GM19043 (cell line): ENCODE measurements around the gene ZG16.
A peak's percentile ranks its signal among the peaks of the same experiment; 100 is the strongest.
"Not testable (repeated sequence)": the region's sequence is repeated elsewhere in the genome, so short reads cannot be mapped to it uniquely, and the experiment has no call there.

Experiments used
- ATAC-seq: cut with Tn5 transposase; IDR thresholded peaks from one replicate; pipeline ENCODE4 v1.9.1; 2021; ENCODE audit warnings: low read depth; ENCODE audit not compliant: unreplicated experiment

The ZG16 gene

DNA sequence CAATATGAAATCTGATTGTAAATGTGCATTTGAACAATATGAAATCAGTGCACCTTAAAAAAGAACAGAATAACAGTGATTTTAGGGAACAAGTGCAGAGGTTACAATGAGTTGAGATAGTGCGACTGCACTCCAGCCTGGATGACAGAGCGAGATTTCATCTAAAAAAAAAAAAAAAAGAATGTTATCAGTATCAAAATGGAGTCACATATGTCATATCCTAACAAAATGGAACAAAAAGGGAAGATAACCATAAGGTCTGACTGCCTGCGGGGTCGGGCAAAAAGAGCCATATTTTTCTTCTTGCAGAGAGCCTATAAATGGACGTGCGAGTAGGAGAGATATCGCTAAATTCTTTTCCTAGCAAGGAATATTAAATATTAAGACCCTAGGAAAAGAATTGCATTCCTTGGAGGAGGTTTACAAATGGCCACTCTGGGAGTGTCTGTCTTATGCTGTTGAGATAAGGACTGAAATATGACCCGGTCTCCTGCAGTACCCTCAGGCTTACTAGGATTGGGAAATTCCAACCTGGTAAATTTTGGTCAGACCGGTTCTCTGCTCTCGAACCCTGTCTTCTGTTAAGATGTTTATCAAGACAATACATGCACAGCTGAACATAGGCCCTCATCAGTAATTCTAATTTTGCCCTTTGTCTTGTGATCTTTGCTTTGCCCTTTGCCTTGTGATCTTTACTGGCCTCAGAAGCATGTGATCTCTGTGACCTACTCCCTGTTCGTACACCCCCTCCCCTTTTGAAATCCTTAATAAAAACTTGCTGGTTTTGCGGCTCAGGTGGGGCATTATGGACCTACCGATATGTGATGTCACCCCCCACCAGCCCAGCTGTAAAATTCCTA, 5.3 kb downstream of the ZG16 start:
- ATAC-seq, result not testable (repeated sequence)

DNA sequence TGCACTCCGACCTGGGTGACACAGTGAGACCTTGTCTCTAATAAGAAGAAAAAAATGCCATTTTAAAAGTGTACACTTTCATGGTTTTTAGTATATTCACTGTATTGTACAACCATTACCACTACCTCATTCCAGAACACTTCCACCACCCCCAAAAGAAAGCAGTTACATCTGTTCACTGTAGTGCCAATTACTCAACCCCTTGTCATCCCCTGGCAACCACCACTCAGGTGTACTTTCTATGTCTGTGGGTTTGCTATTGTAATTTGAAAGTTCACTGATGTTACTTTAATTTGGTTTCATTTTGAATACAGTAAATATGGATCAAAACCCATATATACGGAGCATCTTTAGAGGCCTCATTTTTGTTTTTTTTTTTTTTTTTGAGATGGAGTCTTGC, 6.1 kb downstream of the ZG16 start:
- ATAC-seq, result no peak

DNA sequence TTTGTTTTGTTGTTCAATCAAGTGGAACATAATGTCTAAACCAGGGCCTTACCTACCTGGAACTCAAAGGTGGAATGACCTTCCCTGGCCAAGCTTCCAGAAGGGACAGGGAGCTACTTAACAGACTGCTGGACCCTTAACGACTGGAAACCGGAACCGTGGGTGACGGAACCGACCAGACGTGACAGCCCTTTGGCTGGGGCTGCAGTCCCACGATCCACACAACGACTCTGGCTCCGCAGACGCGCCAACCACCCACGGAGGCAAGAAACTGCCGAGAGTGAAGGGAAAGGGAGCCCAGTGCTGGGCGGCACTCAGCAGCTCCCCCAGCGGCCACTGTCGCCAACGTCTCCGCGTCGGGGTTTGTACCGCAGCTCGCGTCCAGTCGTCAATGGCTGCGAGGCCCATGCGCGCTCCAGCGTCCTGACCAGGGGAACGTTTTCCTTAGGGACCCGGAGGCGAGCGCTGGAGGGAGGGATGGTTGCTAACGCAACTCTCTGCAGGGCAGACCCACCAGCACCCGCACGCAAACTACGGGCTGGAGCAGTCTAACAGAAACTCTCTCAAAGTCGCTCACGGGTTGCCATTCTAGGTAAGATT, 6.9 kb downstream of the ZG16 start:
- no peak for ATAC-seq

DNA sequence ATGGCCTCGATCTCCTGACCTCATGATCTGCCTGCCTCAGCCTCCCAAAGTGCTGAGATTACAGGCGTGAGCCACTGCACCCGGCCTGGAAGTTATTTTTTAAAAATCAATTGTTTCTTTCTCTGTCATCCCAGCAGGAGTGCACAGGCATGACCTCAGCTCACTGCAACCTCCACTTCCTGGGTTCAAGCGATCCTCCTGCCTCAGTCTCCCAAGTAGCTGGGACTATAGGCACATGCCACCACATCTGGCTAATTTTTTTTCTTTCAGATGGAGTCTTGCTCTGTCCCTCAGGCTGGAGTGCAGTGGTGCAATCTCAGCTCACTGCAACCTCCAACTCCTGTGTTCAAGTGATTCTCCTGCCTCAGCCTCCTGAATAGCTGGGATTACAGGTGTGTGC, 9.1 kb downstream of the ZG16 start:
- not testable (repeated sequence) for ATAC-seq

DNA sequence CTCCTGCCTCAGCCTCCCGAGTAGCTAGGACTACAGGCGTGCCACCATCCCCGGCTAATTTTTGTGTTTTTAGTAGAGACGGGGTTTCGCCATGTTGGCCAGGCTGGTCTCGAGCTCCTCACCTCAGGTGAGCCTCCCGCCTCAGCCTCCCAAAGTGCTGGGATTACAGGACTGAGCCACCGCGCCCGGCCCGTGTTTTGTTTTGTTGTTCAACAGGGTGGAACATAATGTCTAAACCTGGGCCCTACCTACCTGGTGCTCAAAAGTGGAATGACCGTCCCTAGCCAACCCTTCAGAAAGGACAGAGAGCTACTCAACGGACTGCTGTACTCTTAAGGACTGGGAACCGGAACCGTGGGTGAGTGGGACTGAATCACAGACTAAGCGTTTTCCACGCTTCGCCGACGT, 11.7 kb downstream of the ZG16 start:
- ATAC-seq, result no peak

DNA sequence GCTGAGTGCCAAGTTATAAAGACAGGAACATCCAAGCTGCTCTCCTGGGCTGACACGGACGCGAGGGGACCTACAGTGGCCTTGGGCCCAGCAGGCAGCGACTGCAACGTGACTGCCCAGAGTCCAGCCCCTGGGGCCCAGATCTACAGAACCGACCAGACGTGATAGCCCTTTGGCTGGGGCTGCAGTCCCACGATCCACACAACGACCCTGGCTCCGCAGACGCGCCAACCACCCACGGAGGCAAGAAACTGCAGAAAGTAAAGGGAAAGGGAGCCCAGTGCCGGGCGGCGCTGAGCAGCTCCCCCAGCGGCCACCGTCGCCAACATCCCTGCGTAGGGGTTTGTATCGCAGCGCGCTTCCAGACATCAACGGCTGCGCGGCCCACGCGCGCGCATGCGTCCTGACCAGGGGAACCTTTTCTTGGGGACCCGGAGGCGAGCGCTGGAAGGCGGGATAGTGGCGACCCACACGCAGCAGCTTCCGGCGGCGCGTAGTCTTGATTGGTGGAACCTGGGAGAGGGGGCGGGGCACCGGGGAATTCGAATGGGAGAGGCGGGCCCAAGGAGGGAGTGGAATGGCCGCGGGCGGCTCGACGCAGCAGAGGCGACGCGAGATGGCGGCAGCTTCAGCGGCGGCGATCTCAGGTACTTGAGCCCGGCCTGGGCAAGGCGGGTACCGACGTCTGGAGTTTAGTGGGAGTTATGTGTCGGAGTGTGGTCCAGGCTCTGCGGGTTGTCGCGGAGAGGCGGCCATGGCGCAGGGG, 12.3 kb downstream of the ZG16 start, which contains the start of gene KIF22:
TSS of gene KIF22 (plus strand) at position 569 of the 766 bp plus-strand sequence. CDS start at position 578, 9 bp downstream.
- ATAC-seq, result peak; percentile 82

DNA sequence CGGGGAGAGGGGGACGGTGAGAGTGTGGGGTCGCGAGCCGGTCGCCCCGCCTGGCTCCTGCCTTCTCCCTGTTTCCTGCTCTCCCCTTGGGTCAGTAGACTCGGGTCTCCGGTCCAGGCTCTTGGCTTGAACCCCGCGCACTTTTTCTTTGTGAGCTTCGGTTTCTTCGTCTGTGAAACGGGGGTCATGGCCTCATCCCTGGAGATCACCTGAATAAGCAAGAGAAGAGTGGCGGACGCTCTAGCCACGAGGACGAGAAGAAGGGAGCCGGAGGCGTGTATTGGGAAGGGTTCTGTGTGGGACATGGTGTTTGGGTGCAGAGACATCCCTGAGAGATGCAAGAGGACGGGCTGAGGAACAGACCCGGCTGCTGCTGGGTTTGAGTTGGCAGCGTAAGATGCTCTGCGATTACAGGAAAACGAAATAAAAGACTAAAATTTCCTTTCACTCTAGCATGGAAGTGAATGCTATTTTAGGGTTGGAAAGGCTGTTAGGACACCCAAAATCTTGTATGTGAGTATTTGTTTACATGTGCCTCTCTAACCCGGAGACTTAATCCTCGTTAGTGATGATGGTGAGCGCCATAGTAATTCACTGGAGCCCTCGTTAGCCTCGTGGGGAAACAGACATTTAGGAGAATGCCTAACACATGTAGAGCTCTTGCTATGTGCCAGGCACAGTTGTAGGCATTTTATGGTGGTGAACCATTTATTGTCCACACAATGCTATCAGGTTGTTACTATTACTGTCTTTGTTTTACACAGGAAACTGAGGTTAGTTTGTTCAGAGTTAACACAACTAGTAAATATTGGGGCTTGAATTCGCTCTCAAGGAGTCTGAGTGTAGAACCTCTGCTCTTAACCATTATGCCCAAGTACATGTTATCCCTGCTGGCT, 13.1 kb downstream of the ZG16 start:
- ATAC-seq, result no peak

DNA sequence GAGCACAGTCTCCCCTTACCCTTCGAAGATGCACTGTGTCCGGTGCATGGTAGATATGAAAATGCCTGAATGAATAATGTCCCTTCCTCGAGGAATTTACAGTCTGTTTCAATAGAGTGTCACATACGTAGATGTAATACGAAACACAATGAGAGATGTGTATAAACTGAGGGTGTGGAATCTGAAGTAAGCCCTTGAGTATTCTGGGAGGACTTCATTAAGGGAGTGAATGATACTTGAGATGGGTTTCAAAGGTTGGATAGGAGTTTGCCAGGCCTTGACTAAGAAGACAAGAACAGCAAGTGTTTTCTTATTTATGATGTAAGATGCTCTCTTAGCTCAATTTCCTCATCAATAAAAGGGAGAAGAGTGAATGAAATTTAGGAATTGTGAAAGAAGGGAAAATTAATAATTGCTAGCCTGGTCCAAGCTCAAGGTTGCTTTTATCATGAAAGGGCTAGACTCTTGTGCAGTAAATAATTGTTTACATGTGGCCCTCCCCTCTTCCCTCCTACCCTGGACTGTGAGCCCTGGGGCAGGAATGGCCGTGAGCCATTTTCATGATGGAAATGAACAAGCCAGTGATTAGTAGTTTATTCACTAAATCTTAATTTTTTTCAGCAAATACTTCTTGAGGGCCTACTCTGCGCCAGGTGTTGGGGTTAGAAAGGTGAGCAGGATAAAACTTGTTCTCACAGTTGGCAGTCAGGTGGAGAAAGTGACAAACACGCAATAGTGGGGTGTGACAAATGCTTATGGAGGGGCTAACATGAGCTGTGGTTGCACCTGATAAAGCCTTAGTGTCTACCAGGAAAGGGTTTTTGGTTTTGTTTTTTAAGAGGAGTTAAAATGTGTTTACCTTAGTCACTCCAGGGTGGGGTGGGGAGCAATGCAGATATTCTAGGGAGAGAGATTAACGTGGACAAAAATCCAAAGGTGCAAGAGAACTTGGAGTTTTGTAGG, 14.1 kb downstream of the ZG16 start:
- ATAC-seq, result no peak

DNA sequence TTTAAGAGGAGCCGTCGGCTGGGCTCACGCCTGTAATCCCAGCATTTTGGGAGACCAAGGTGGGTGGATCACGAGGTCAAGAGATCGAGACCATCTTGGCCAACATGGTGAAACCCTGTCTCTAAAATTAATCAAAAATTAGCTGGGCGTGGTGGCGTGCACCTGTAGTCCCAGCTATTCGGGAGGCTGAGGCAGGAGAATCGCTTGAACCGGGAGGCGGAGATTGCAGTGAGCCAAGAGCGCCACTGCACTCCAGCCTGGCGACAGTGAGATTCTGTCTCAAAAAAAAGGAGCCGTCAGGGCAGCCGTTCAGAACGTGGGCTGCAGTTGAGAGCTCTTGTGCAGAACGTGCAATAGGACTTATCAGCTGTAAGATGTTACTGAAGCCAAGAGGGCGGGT, 15.1 kb downstream of the ZG16 start:
- ATAC-seq, result not testable (repeated sequence)

DNA sequence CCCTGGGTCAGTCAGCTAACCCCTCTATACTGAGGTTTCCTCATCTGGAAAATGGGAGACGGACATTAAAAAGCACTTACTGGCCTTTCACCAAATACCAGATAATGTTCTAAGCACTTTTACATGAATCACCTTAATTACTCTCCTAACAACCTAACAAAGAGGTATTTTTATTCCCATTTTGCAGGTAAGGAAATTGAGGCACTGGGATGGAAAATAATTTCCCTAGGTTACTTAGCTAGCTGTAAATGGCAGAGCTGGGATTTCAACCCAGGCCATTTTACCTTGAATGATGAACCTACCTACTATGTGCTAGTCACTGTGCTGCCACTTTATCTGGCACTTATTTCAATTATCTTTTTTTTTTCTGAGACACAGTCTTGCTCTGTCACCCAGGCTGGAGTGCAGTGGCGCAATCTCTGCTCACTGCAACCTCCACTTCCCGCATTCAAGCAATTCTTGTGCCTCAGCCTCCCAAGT, 16.2 kb downstream of the ZG16 start:
- ATAC-seq, result no peak

DNA sequence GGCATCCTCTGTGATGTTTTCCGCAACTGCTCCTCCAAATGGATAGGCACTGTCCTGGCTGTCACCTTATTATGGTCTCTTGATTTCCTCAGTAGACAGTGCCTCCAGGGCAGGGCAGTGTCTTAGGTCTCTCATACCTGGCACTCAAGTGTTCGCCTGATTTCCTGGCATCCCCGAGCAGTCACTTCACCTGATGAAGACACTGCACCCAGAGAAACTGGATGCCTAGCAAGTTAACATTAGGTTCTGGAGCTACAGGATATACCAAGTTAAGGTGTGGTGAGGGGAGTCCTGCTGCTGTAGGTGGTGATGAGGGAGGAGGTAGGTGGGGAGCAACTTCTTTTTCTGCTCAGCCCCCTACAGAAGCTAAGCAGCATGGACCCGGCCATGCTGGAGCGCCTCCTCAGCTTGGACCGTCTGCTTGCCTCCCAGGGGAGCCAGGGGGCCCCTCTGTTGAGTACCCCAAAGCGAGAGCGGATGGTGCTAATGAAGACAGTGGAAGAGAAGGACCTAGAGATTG, 24.4 kb downstream of the ZG16 start:
- ATAC-seq, result no peak

DNA sequence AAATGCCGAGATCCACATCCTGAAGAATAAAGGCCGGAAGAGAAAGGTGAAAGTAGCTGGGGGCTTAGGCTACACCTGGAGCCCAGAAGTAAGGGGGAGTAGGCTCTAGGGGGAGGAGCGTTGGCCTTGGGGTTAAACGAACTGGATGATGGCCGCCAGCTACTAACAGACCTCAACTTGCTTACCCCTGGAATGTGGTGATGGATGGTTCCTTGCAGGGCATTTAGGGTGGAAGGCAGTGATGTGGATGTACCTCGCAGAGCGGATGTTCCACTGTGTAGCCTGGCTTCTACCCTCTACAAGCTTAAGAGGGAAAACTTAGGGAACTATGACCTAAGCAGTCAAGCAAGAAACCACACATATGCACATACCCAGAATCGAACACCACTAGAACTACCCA, 26.0 kb downstream of the ZG16 start:
- no peak for ATAC-seq

DNA sequence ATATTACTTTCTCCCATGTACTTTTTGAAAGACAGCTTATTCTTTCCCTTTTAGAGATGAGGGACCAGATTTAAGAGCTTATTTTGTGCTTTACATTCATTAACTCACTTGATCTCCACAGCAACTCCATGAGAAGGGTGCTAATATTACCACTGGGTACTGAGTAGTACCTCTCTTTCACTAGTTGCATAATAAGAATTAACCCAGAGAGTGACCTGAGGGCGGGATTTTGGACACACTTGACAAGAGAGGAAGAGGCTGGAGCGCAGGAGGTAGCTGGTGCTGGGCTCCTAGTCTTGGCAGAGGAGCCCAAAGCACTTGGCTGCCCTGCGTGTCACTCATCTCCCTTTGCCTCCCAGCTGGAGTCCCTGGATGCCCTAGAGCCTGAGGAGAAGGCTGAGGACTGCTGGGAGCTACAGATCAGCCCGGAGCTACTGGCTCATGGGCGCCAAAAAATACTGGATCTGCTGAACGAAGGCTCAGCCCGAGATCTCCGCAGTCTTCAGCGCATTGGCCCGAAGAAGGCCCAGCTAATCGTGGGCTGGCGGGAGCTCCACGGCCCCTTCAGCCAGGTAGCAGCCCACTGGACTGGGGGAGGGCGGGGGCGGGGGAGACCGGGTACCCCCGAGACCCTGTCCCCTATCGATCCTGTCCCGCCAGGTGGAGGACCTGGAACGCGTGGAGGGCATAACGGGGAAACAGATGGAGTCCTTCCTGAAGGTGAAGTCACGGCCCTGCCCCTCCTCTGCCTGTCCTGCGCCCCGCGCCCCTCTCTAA, 26.6 kb downstream of the ZG16 start:
- no peak for ATAC-seq

DNA sequence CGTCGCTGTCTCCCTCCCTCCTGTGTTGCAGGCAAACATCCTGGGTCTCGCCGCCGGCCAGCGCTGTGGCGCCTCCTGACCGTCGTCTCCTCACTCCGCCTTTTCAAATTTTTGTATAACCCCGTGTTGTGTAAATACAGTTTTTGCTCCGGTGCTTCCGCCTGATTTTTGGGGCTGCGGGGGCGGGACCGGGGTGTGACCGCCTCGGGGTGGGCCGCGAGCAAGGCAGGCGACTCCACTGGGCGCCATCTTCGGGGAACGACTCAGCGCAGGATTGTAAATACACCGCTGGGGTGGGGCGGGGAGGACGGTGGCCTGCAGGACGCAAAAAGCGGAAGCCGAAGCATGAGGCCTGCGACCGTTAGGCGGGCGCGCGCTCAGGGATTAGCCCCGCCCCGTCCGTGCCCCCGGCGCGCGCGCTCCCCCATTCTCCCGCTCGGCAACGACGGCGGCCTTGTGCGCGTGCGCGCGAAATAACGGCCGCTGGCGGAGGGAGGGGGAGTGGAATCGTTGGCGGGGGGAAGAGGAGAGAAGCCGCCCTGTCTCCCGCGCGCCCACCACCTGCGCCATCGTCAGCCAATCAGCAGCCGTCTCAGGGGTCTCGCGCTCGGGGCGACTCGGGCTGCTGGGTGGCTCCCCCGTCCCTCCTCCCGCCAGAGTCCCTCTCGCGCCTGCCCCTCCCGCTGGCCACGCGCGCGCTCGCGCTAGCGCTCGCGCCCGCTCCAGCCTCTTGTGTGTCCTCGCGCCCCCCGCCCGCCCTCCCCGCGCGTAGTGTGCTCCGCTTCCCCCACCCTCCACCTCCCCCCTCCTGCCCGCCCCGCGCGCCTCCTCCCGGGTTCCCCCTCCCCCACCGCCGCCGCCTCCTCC, 27.4 kb downstream of the ZG16 start:
- ATAC-seq, result peak; percentile 51

DNA sequence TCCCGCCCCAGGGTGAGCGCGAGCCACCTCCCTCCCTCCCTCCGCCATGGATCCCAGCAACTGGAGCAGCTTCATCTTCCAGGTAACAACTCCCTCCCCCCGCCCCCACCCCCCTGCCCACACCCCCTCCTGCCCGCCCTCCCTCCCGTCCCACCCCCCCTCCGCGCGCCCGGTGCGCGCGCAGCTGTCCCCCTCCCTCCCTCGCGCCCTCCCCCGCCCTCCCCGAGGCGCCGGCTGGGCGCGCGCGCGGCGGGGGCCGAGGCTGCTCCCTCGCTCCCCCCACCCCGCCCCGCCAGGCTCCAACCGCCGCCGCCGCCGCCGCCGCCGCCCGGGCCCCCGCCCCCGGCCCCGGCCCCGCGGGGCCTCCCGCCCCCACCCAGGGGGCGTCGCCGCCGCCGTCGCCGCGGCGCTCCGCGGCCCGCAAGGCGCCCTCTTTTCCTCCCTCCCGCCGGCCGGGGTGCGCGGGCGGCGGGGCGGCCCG, 28.1 kb downstream of the ZG16 start, which contains the start of gene MAZ:
TSS of gene MAZ (plus strand) at position 431 of the 481 bp plus-strand sequence. CDS start 173 bp downstream, outside the sequence.
- no peak for ATAC-seq

DNA sequence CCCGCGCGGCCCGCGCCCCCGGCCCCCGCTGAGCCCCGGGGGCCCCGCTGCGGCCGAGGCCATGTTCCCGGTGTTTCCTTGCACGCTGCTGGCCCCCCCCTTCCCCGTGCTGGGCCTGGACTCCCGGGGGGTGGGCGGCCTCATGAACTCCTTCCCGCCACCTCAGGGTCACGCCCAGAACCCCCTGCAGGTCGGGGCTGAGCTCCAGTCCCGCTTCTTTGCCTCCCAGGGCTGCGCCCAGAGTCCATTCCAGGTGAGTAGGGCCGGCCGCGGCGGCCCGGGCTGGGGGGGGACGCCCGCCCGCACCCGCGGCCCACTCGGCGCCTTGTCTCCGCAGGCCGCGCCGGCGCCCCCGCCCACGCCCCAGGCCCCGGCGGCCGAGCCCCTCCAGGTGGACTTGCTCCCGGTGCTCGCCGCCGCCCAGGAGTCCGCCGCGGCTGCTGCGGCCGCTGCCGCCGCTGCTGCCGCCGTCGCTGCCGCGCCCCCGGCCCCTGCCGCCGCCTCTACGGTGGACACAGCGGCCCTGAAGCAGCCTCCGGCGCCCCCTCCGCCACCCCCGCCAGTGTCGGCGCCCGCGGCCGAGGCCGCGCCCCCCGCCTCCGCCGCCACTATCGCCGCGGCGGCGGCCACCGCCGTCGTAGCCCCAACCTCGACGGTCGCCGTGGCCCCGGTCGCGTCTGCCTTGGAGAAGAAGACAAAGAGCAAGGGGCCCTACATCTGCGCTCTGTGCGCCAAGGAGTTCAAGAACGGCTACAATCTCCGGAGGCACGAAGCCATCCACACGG, 28.8 kb downstream of the ZG16 start:
- no peak for ATAC-seq
